AG10803 (cell line): ENCODE measurements around the gene RABGAP1L.

Source experiments
- DNase-seq: peaks from one replicate; pipeline ENCODE4 v3.0.0; 2010; ENCODE audit warnings: low read depth
- H3K4me3 ChIP-seq: 2 replicates; pipeline ENCODE4 v1.5.1; 2011; ENCODE audit warnings: mild to moderate bottlenecking, low read length, control low read depth
- CTCF ChIP-seq: conservative IDR thresholded peaks from 2 replicates; pipeline ENCODE4 v1.5.1; 2011; ENCODE audit warnings: mild to moderate bottlenecking, low read length, control low read depth, inconsistent platforms

Gene RABGAP1L

GRCh38 chr1:174352117-174352516, 192.8 kb downstream of the RABGAP1L start:
- DNase-seq = no peak
- TF ChIP-seq CTCF = no peak
- H3K4me3 ChIP-seq = no peak overlapping the region

GRCh38 chr1:174352883-174353608, 193.7 kb downstream of the RABGAP1L start:
- TF ChIP-seq CTCF = no peak
- no peak for DNase-seq

GRCh38 chr1:174358344-174358743, 199.0 kb downstream of the RABGAP1L start:
- H3K4me3 ChIP-seq = no peak overlapping the region
- no peak for DNase-seq
- TF ChIP-seq CTCF = no peak

More at GRCh38 chr1:174352883-174353608, 193.7 kb downstream of the RABGAP1L start:
- H3K4me3 ChIP-seq = no peak overlapping the region

- DNase-seq = no peak
- TF ChIP-seq CTCF = no peak
- H3K4me3 ChIP-seq = no peak overlapping the region
These were observed 199.6 kb downstream of the RABGAP1L start for GRCh38 chr1:174358786-174359453.

GRCh38 chr1:174359454-174359805, 200.1 kb downstream of the RABGAP1L start:
- no peak for TF ChIP-seq CTCF
- no peak for DNase-seq

GRCh38 chr1:174364996-174365736, 205.8 kb downstream of the RABGAP1L start:
- no peak overlapping the region for H3K4me3 ChIP-seq
- TF ChIP-seq CTCF = no peak
- no peak for DNase-seq

More at GRCh38 chr1:174359454-174359805, 200.1 kb downstream of the RABGAP1L start:
- no peak overlapping the region for H3K4me3 ChIP-seq
